ELR (cell line): ENCODE results near the gene BBS2.

ENCODE experiments used
- DNase-seq: peaks from one replicate; pipeline ENCODE4 v3.0.0-alpha.2; 2015; ENCODE audit warnings: low read depth

Gene BBS2

GRCh38 chr16:56477096-56477878, 42.5 kb downstream of the BBS2 start:
- DNase-seq, result peak; percentile 92

DNA sequence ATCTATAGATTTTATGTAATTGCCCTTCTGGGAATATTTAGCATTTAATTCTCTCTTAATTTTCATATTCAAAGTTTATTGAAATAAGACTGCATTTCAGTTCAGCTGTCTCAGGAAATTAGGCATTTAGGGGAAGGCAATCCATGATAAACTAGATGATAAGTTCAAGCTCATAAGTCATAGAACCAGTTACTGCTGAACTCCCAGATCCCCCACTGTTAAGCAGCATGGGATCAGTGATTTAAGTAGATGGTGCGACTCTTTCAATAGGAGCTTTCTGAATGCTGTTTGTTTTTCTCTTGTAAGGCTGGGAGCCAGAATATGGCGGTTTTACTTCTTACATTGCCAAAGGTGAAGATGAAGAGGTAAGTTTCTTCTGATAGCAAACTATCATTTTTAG, 44.6 kb downstream of the BBS2 start:
- DNase-seq, result no peak

GRCh38 chr16:56470666-56471065, 49.2 kb downstream of the BBS2 start:
- DNase-seq, result no peak

GRCh38 chr16:56470232-56470631, 49.6 kb downstream of the BBS2 start:
- DNase-seq, result no peak

DNA sequence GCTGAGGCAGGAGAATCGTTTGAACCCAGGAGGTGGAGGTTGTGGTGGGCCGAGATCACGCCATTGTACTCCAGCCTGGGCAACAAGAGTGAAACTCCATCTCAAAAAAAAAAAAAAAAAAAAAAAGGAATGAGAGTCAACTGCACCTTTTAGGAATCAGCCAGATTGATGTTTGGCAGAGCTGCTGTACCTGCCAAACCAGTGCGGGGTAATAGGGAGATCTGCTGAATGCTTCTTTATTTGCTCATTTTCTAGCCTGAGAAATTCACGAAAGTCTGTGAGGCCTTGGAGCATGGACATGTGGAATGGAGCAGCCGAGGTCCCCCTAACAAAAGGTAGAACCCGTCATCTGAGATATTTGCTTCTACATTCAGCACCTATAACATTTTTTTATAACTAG, 50.1 kb downstream of the BBS2 start:
- no peak for DNase-seq

- DNase-seq, result no peak
Observed at GRCh38 chr16:56468800-56469199, 51.0 kb downstream of the BBS2 start.

DNA sequence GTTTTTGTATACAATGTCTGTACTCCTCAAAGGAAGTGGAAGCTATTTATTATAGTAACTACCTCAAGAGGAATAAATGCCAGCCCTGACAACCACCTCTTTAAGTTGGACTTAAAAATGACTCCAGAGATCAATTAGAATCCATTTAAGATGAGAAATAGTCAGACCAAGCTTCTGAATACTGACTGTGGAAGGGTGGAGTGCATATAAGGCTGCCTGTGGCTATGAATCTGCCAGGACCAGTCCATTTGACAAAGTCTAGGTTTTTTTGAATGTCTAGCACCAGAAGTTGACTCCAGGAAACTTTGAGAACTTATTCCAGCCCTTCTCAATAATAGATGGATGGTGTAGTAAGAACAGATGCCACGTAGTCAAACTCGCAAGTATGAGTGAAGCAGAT, 53.5 kb downstream of the BBS2 start:
- DNase-seq, result no peak

DNA sequence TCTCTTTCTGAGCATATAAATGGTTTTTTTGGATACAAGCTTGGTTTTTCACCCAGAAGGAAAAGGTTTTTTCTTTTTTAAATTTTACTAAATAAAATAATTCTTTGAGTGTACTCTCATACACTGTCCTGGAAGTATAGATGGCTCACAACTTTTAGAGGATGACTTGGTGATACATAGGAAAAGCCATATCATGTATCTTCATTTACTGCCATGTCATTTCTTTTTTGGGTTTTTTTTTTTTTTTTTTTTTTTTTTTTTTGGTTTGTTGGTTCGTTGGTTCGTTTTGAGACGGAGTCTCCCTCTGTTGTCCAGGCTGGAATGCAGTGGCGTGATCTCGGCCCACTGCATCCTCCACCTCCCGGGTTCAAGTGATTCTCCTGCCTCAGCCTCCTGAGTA, 56.7 kb downstream of the BBS2 start:
- DNase-seq, result no peak

GRCh38 chr16:56462064-56462796, 57.6 kb downstream of the BBS2 start:
- DNase-seq, result no peak

DNA sequence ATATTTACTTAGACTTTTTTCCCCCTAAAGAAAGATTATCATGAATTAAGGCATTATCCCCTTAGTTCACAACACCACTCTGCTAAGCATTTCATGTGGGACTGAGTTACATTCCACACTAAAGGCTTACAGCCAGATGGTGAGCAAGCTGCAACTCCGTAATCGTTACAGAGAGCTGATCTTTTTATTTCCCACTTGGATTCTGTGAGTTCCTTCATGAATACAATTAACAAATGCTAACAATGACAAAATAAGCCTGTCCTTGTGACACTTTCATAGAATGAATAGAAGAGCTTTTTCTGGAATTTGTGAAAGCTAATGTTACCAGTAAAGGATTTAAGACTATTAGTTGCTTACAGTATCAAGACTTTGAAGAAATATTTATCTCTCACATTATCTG, 59.7 kb downstream of the BBS2 start:
- DNase-seq, result no peak

- no peak for DNase-seq
Observed at GRCh38 chr16:56457927-56458470, 61.8 kb downstream of the BBS2 start.

DNA sequence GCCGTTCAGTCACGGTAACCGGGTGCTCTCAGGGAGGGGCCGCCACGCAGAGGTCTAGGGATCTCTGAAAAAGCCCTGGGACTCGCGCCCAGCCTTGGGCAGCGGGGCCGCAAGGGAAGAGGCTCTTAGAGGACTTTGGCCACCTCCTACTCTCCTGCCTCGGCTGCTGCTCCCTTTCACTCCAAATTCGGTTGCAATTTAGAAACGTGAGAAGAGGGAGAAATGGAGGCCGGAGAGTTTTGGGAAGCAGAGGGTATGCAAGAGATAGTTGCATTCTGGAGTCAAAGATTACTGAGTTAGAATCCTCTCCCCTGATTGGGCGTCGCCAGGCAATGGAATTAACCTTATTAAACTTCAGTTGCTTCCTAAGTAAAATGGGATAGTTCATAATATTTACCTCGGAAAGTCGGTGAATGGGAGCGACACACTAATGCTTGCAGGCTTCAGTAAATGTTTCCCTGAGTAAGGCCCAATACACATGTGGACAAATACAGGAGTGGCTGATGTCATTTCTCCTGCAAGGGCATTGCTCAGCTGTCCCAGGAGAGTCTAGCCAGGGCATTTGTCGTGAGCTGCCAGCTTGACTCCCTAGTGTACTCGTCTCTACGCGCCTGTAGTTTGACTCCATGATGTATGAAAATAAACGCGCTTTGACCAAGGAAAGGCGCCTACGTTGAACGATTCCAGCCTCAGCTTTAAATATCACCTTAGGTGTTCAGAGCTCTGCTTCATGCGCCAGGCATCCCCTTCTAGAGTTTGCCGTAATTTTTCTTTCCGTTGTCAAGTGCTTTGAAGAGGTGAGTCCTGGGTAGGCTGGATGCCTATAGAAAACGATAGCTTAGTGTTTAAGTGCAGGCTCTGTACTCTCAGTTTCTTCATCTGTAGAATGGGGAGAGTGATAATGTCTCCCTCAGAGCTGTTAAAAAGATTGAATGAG, 67.8 kb downstream of the BBS2 start:
- DNase-seq, result peak; percentile 61

DNA sequence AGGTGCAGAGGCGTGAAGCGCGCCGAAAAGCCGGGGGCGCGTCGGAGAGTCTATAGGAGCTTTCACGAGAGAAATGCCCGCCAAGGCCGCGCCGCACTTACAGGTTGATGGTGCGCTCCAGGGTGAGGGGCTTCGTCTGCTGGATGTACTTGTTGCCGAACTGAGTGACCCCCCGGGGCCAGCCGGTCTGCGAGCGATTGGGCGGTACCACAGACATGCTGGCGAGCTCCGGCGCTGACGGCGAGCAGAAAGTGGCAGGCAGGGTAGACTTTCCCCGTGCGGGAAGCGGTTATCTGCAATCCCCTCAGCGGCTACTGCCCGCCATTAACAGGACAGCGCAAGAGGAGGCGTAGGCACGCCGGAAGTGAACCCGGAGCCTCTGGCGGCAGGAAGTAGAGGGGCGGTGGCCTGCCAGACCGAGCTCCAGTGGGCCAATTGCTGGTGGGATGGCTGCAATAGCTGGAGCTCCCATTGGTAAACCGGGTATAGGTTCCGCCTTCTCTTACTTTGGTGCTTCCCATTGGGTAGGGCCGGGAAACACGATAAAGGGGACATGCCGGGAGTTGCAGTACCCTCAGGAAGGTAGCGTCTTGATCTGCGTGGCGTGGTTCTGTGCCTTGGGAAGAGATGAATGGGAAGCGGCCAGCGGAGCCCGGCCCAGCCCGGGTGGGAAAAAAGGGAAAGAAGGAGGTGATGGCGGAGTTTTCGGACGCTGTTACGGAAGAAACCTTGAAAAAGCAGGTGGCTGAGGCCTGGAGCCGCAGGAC, 68.7 kb downstream of the BBS2 start, which contains the start of the genes NUDT21 and OGFOD1:
TSS of gene NUDT21 (minus strand) at position 347 of the 767 bp plus-strand sequence. CDS start at position 217, 130 bp downstream.
TSS of gene OGFOD1 (plus strand) at position 569 of the 767 bp plus-strand sequence. CDS start at position 628, 59 bp downstream.
- DNase-seq, result peak; percentile 99

GRCh38 chr16:56450275-56450985, 69.4 kb downstream of the BBS2 start:
- peak; percentile 49 for DNase-seq

DNA sequence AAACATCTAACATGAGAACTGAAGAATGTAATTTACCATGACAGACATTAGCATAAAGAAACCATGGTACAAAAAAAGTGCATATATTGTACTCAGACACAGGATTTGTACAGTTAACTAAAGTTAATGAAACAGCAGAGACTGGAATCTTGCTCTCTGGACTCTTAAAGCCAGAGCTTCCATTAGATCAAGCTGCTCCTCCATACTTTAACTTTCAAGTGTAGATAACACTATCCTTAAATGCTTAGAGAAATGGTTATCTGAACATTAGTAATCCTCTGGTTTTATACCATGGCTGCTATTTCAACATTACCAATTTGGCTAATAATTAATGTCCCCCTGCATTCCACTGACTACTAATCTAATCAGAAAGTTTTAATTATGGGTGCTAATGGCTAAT, 71.8 kb downstream of the BBS2 start:
- DNase-seq, result no peak

GRCh38 chr16:56447286-56447685, 72.5 kb downstream of the BBS2 start:
- no peak for DNase-seq

DNA sequence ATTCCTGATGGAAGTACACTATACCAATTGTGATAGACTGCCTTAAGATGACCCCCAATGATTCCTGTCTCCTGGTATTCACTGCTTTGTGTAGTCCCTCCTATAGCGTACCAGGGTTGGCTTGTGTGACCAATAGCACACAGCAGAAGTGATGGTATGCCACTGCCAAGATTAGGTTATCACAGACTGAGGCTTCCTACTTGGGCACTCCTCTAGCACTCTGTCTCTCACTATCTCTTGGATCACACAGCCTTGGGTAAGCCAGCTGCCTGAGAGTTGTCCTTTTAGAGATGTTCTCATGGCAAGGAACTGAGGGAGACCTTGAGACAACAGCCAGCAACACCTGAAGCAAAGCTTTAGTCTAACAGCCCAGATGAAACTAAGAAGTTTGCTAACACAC, 81.8 kb downstream of the BBS2 start:
- DNase-seq, result no peak

GRCh38 chr16:56436258-56436657, 83.6 kb downstream of the BBS2 start:
- DNase-seq, result no peak
